8988T (cell line): ENCODE measurements around the gene EIPR1.

Experiments
- DNase-seq: peaks from one replicate; pipeline ENCODE4 v3.0.0; 2011

EIPR1 gene

GRCh38 chr2:3238951-3239841 is 138.4 kb downstream of the EIPR1 start:
- no peak for DNase-seq

GRCh38 chr2:3236300-3237045 is 141.1 kb downstream of the EIPR1 start:
- DNase-seq, result no peak

GRCh38 chr2:3233877-3234276 is 143.7 kb downstream of the EIPR1 start:
- no peak for DNase-seq

GRCh38 chr2:3229221-3229620 is 148.4 kb downstream of the EIPR1 start:
- no peak for DNase-seq

GRCh38 chr2:3224681-3225080 is 152.9 kb downstream of the EIPR1 start:
- no peak for DNase-seq

- no peak for DNase-seq
These were observed 154.3 kb downstream of the EIPR1 start for GRCh38 chr2:3223080-3223923.

- DNase-seq, result no peak
These were observed 155.0 kb downstream of the EIPR1 start for GRCh38 chr2:3222636-3223035.

GRCh38 chr2:3219536-3219935 is 158.1 kb downstream of the EIPR1 start:
- DNase-seq, result no peak

GRCh38 chr2:3217646-3218045 is 160.0 kb downstream of the EIPR1 start:
- DNase-seq, result no peak

- DNase-seq, result no peak
These were observed 160.7 kb downstream of the EIPR1 start for GRCh38 chr2:3216841-3217495.

GRCh38 chr2:3214806-3215404 is 162.7 kb downstream of the EIPR1 start:
- no peak for DNase-seq

GRCh38 chr2:3214065-3214464 is 163.6 kb downstream of the EIPR1 start:
- DNase-seq, result no peak

GRCh38 chr2:3212984-3213383 is 164.6 kb downstream of the EIPR1 start:
- DNase-seq, result no peak

- no peak for DNase-seq
These were observed 165.6 kb downstream of the EIPR1 start for GRCh38 chr2:3212061-3212362.

- DNase-seq, result no peak
These were observed 166.2 kb downstream of the EIPR1 start for GRCh38 chr2:3211256-3212060.

GRCh38 chr2:3210257-3210656 is 167.4 kb downstream of the EIPR1 start:
- no peak for DNase-seq

- DNase-seq, result no peak
These were observed 168.4 kb downstream of the EIPR1 start for GRCh38 chr2:3209258-3209657.

- no peak for DNase-seq
These were observed 169.0 kb downstream of the EIPR1 start for GRCh38 chr2:3208591-3208990.

- DNase-seq, result no peak
These were observed 169.4 kb downstream of the EIPR1 start for GRCh38 chr2:3208179-3208578.

- no peak for DNase-seq
These were observed 170.5 kb downstream of the EIPR1 start for GRCh38 chr2:3207091-3207491.

GRCh38 chr2:3205845-3206244 is 171.8 kb downstream of the EIPR1 start:
- DNase-seq, result no peak
